Activated CD4-positive, alpha-beta T cell treated with anti-CD3 and anti-CD28 coated beads, Interleukin-2, amount 10 ng/mL, durations not matched to agents 7 days and 5 days (primary cell): Measurements from ENCODE around the gene B4GALT5. TPM values are rescaled to one million over a fixed set of nuclear protein-coding genes. Genes with fewer than 3 reads are reported as not detected.
"Not testable (repeated sequence)": the region's sequence is repeated elsewhere in the genome, so short reads cannot be mapped to it uniquely, and the experiment has no call there.

ENCODE experiments used
- CTCF ChIA-PET: fragments of 350-600 bp; sonication (Branson Sonifier 250); formaldehyde crosslinking; loops from one replicate; lab custom pipeline; 2021; ENCODE audit warnings: antibody characterized with exemption; lab: Charles Lee
- POLR2A ChIA-PET: fragments of 350-600 bp; sonication (Branson Sonifier 250); formaldehyde crosslinking; loops from one replicate; lab custom pipeline; 2021; ENCODE audit warnings: antibody characterized with exemption; lab: Charles Lee
- DNase-seq: peaks from one replicate; pipeline ENCODE4 v3.0.0-alpha.2; 2020
- H3K27ac Mint-ChIP-seq: one replicate; pipeline ENCODE4 v1.8.0; 2021; ENCODE audit warnings: mild to moderate bottlenecking, moderate library complexity, mixed read lengths
- H3K27me3 Mint-ChIP-seq: one replicate; pipeline ENCODE4 v1.8.0; 2021; ENCODE audit warnings: mixed read lengths
- H3K36me3 Mint-ChIP-seq: one replicate; pipeline ENCODE4 v1.8.0; 2021; ENCODE audit warnings: low read depth, mixed read lengths
- H3K4me1 Mint-ChIP-seq: one replicate; pipeline ENCODE4 v1.8.0; 2021; ENCODE audit warnings: mixed read lengths
- H3K4me3 Mint-ChIP-seq: one replicate; pipeline ENCODE4 v1.8.0; 2021; ENCODE audit warnings: mild to moderate bottlenecking, moderate library complexity, mixed read lengths
- H3K9me3 Mint-ChIP-seq: one replicate; pipeline ENCODE4 v1.8.0; 2021; ENCODE audit warnings: mixed read lengths
- total RNA-seq, 2 experiments: library from RNA; stranded (reverse); gene quantifications; one replicate each; pipeline ENCODE4 v1.2.3, GENCODE V29; 2021

B4GALT5 gene, protein sequence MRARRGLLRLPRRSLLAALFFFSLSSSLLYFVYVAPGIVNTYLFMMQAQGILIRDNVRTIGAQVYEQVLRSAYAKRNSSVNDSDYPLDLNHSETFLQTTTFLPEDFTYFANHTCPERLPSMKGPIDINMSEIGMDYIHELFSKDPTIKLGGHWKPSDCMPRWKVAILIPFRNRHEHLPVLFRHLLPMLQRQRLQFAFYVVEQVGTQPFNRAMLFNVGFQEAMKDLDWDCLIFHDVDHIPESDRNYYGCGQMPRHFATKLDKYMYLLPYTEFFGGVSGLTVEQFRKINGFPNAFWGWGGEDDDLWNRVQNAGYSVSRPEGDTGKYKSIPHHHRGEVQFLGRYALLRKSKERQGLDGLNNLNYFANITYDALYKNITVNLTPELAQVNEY
- 10 to 100 TPM; 11.2 to 14.3 TPM for total RNA-seq

DNA sequence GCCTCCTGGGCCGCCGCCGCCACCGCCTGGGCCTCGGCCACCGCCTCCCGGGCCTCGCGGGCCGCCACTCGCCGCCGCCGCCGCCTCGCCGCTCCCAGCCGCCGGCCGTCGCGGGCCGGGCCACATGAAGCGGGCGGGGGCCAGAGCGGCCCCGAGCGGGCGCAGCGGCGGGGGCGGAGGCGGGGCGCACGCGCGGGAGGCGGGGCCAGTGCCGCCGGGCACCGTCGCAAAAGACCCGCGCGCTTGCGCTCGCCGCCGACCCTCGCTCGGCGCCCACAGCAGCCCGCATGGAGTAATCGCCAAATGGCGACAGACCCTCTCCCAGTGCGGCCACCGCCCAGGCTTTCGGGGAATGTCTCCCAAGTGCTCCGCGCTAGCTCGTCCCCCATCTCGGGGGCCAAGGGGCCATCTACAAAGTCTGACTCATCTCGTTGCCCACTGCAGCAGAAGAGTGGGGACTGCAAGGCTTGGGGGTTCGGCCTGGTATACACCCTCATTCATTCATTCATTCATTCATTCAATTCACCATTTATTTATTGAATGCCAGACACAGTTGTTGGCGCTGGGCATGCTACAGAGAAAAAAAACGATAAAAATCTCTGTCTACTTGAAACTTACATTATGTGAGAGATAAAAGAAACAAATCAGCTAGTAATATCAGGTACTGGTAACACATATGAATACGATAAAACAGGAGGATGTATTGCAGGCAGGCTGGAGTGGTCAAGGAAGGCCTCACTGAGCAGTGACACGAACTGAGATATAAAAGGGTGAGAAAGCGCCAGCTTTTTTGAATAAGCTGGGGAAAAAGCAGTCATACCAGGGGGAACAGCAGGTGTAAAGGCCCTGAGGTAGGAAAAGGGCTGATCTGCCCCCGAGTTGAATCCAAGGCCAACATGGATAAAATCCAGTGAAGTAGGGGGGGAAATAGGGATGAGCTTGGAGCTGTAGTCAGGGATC is at the start of gene B4GALT5:
B4GALT5 (minus strand) TSS at position 126 of the 960 bp plus-strand sequence. CDS start 188 bp downstream, outside the sequence.
- ChIA-PET POLR2A (no interaction called here), CTCF (interaction anchor here (0.6 to 1.6 kb wide), 7 partner anchors 12 to 589 kb away, joined by 3 read pairs; no protein-coding TSS in a partner anchor)
- Mint-ChIP-seq H3K4me1 (peaks cover 32% of the 10 kb centered on the region), H3K36me3 (peaks cover 2% of the 10 kb centered on the region), H3K4me3 (peak within 1 kb of the TSS; percentile 87), H3K9me3 (no peaks in the 10 kb centered on the region), H3K27ac (peak within 1 kb of the TSS; percentile 82), H3K27me3 (no peaks in the 10 kb centered on the region)
- DNase-seq: peak; percentile 48

DNA sequence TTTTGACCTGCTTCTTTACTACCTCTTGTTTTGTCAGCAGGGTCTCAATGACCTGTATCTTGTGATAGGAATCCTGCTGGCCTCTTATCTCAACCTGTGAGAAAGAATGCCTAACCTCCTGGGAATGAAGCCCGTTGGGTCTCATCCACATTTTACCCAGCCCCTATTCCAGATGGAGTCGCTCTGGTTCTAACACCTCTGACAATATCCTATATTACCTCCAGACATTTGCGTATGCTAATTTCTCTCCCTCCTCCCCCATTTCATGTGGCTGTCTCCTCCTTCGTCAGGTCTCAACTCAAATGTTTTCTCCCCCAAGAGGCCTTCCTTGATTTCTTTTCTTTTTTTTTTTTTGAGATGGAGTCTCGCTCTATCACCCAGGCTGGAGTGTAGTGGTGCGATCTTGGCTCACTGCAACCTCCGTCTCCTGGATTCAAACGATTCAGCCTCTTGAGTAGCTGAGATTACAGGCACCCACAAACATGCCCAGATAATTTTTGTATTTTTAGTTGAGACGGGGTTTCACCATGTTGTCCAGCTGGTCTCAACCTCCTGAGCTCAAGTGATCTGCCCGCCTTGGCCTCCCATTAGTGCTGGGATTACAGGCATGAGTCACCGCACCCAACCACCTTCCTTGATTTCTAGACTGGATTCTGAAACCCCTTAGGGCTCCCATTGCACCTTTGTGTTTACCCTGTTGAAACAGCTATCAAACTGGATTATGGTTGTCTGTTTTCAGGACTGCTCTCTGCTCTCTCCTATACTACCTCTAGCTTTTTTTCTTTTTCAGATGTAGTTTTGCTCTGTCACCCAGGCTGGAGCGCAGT is 49.5 kb upstream of the B4GALT5 start:
- ChIA-PET POLR2A (no interaction called here), CTCF (interaction anchor here (0.7 to 1.2 kb wide), 2 partner anchors 26 to 59 kb away, joined by 3 to 5 read pairs; no protein-coding TSS in a partner anchor)
- H3K9me3 Mint-ChIP-seq: no peaks in the 10 kb centered on the region
- H3K27me3 Mint-ChIP-seq: peaks cover 71% of the 10 kb centered on the region
- H3K4me3 Mint-ChIP-seq: no peak overlapping the region
- H3K4me1 Mint-ChIP-seq: peaks cover 10% of the 10 kb centered on the region
- H3K36me3 Mint-ChIP-seq: peaks cover 2% of the 10 kb centered on the region
- DNase-seq: no peak
- H3K27ac Mint-ChIP-seq: no peak overlapping the region

DNA sequence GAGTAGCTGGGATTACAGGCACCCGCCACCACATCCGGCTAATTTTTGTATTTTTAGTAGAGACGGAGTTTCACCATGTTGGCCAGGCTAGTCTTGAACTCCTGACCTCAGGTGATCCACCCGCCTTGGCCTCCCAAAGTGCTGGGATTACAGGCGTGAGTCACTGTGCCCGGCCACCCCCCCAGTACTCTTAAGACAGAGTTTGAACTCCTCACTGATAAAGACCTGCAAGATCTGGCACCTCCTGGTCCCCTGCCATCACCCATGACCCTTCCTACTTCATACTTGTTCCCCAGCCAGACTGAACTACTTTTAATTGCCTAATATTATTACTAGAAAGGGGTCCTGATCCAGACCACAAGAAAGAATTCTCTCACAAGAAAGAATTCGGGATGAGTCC is 48.2 kb upstream of the B4GALT5 start:
- H3K36me3 Mint-ChIP-seq, H3K9me3 Mint-ChIP-seq, H3K4me3 Mint-ChIP-seq, DNase-seq, CTCF ChIA-PET, H3K4me1 Mint-ChIP-seq, H3K27ac Mint-ChIP-seq, POLR2A ChIA-PET: not testable (repeated sequence)
- peaks cover 72% of the 10 kb centered on the region for H3K27me3 Mint-ChIP-seq

DNA sequence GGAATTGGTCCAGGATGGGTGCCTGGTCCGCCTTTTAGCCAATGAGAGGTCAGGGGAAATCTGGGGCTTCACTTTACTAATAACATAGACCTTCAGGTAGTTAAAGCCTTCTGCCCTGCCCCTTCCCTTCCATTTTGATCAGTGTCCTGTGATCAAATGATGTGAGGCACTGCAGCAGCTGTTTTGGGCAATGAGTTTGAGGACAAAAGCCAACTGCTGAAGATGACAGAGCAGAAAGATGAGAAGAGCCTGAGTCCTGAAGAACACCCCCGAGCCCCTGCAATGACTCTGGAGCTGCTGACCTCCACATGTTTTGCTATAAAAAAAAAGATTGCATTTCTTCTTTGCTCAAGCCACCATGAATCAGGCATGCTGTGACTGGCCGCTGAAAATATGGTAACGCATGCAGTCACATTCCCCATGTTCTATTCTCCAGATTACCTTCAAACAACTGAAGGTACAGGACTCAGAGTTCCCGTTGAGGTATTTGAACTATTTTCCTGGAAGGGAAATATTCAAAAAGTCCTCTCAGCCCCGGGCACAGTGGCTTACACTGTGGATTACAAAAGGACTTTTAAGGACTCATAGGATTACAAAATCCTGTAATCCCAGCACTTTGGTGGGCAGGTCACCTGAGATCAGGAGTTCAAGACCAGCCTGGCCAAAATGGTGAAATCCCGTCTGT is 45.7 kb upstream of the B4GALT5 start:
- Mint-ChIP-seq H3K4me3 (no peak overlapping the region), H3K36me3 (no peaks in the 10 kb centered on the region), H3K27ac (no peak overlapping the region), H3K27me3 (peaks cover 66% of the 10 kb centered on the region), H3K9me3 (no peaks in the 10 kb centered on the region), H3K4me1 (peaks cover 3% of the 10 kb centered on the region)
- no peak for DNase-seq
- ChIA-PET POLR2A (no interaction called here), CTCF (no interaction called here)

DNA sequence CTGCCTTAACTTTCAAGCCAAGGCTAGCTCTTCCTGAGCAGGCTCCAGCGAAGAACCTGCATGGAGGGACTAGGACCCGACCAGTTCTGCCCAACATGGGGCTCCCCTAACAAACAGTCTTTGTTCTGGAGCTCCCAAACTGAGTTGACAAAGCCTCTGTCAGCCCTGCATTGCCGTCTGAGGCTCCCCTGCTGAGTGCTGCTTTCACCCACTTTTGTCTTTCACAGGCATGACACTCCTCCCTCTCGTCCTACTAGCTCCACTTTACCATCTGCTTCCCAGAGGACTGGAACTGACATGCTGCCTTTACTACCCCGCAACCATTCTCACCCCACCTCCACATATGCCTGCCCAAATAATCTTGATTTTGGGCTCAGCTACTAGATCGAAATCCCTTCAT is 45.1 kb upstream of the B4GALT5 start:
- CTCF ChIA-PET: no interaction called here
- POLR2A ChIA-PET: no interaction called here
- Mint-ChIP-seq H3K9me3 (no peaks in the 10 kb centered on the region), H3K36me3 (no peaks in the 10 kb centered on the region), H3K4me3 (no peak overlapping the region), H3K4me1 (peaks cover 3% of the 10 kb centered on the region), H3K27me3 (peaks cover 66% of the 10 kb centered on the region), H3K27ac (no peak overlapping the region)
- DNase-seq: no peak

DNA sequence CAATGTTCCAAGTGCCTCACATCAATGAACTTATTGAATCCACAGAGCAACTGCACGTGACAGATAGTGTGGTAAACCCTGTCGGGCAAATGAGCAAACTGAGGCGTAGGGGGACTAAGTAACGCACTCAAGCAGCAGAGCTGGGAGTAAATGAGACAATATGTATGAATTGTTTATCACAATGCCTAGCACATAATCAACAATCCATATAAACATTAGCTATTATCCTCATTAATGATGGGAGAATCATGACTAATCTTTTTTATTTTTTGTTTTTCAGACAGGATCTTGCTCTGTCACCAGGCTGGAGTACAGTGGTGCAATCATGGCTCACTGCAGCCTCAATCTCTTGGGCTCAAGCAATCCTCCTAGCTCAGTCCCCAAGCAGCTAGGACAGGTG is 43.9 kb upstream of the B4GALT5 start:
- H3K36me3 Mint-ChIP-seq: no peaks in the 10 kb centered on the region
- POLR2A ChIA-PET: no interaction called here
- no peak for DNase-seq
- no peaks in the 10 kb centered on the region for H3K9me3 Mint-ChIP-seq
- no peak overlapping the region for H3K4me3 Mint-ChIP-seq
- CTCF ChIA-PET: no interaction called here
- H3K4me1 Mint-ChIP-seq: peaks cover 3% of the 10 kb centered on the region
- no peak overlapping the region for H3K27ac Mint-ChIP-seq
- H3K27me3 Mint-ChIP-seq: peaks cover 62% of the 10 kb centered on the region

DNA sequence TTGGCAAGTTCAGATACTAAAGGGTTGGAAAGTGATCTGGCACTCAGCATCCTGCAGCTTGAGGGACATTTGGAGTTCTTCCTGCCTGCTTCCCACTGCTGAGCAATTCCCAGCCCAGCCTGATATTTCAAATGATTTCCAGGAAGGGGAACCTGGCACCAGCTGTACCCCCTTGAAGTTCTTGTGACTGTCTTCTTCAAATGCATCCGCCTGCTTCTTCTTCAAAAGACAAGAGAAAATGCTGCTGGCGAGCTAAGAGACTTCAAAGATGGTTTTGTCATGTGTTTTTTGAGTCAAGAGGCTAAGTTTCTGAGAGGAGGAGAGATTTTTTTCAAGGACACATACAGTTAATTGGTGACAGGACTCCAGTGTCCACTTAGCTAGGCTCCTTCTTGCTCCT is 42.6 kb upstream of the B4GALT5 start:
- Mint-ChIP-seq H3K4me1 (peaks cover 5% of the 10 kb centered on the region), H3K36me3 (no peaks in the 10 kb centered on the region), H3K4me3 (no peak overlapping the region), H3K9me3 (no peaks in the 10 kb centered on the region), H3K27me3 (peaks cover 60% of the 10 kb centered on the region), H3K27ac (no peak overlapping the region)
- ChIA-PET CTCF (no interaction called here), POLR2A (no interaction called here)
- no peak for DNase-seq

DNA sequence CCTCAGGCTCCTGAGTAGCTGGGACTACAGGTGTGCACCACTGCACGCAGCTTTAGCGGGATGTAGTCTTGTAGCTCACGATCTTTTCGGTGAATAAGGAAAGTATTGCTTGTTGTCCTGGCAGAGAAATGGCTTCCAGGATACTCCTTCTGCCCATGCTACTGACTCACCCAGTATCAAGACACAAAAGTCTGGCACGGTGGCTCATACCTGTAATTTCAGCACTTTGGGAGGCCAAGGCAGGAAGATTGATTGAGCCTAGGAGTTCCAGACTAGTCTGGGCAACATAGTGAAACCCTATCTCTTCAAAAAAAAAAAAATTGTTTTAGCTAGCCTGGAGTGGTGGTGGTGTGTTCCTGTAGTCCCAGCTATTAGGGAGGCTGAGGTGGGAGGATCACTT is 40.9 kb upstream of the B4GALT5 start:
- no peak for DNase-seq
- H3K4me1 Mint-ChIP-seq: peaks cover 14% of the 10 kb centered on the region
- H3K9me3 Mint-ChIP-seq: no peaks in the 10 kb centered on the region
- H3K36me3 Mint-ChIP-seq: no peaks in the 10 kb centered on the region
- CTCF ChIA-PET: interaction anchor here (1.1 to 1.2 kb wide), 3 partner anchors 14 to 97 kb away, joined by 3 to 6 read pairs (median 3); no protein-coding TSS in a partner anchor
- H3K27ac Mint-ChIP-seq: no peak overlapping the region
- POLR2A ChIA-PET: no interaction called here
- no peak overlapping the region for H3K4me3 Mint-ChIP-seq
- H3K27me3 Mint-ChIP-seq: peaks cover 56% of the 10 kb centered on the region

DNA sequence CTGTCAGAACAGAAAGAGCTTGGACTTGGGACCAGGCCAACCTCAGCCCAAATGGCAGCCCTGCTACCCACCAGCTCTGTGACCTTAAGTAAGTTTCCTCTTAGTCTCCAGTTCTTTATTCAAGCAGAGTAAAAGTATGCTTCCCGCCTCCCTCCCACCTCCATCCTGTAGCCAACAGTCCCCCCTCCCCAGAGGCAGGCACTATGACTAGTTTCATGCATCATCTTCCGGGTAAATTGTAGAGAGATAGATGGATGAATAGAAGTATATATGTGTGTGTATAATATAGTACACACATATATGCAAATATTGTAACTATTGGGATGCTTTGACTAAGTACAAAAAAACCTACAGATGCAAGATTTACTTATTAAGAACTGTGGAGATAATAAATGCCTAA is 39.5 kb upstream of the B4GALT5 start:
- Mint-ChIP-seq H3K9me3 (no peaks in the 10 kb centered on the region), H3K4me3 (no peak overlapping the region), H3K27ac (no peak overlapping the region), H3K36me3 (no peaks in the 10 kb centered on the region), H3K4me1 (peaks cover 14% of the 10 kb centered on the region), H3K27me3 (peaks cover 54% of the 10 kb centered on the region)
- DNase-seq: no peak
- ChIA-PET CTCF (interaction anchor here (1.4 kb wide), 1 partner anchor 39 kb away, joined by 3 read pairs; no protein-coding TSS in a partner anchor), POLR2A (no interaction called here)

DNA sequence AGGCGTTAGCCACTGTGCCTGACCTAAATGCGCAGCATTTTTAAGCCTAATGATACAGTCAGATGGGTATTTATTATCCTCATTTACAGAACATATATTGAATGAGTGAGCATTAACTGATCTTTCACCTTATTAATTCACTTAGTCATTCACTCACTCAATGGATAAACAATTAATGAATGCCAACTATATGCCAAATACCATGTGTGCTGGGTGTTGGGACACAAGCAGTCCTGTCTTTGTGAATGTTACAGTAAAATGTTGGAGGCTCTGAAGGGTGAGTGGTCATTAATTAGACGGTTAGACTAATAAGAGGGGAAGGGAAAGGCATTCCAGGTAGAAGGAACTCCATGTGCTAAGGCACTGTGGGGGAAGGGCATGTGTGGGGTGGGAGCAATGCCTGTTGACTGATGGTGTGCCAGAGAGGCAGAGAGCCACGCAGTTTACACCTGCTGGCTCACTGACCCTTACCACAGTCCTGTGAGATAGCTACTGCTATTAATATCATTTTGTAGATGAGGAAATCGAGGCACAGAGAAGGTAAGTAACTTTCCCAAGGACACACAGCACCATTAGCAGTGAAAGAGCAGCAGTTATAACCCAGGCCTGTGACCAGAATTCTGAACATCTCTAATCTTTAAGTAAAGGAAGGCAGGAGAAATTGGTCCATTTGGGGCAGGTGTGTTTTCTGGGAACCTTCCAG is 38.7 kb upstream of the B4GALT5 start:
- H3K27me3 Mint-ChIP-seq: peaks cover 50% of the 10 kb centered on the region
- CTCF ChIA-PET: interaction anchor here (1.4 kb wide), 1 partner anchor 38 kb away, joined by 3 read pairs; no protein-coding TSS in a partner anchor
- DNase-seq: no peak
- H3K4me1 Mint-ChIP-seq: peaks cover 14% of the 10 kb centered on the region
- no peaks in the 10 kb centered on the region for H3K9me3 Mint-ChIP-seq
- no peaks in the 10 kb centered on the region for H3K36me3 Mint-ChIP-seq
- no peak overlapping the region for H3K27ac Mint-ChIP-seq
- H3K4me3 Mint-ChIP-seq: no peak overlapping the region
- POLR2A ChIA-PET: no interaction called here

DNA sequence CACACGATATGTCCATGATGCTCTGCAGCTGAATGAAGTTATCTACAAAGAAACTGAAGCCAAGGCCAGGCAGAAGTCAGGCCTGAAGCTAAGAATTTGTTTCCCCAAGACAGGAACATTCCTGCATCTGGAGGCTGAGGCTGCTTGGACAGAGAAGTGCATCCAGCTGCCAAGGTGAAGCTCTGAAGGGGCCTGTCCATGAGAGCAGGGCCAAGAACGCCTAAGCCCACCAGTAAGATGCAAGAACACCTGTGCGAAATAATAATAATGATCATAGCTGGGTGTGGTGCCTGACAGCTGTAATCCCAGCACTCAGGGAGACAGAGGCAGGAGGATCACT is 37.7 kb upstream of the B4GALT5 start:
- Mint-ChIP-seq H3K27ac (no peak overlapping the region), H3K4me3 (no peak overlapping the region), H3K36me3 (no peaks in the 10 kb centered on the region), H3K27me3 (peaks cover 40% of the 10 kb centered on the region), H3K9me3 (no peaks in the 10 kb centered on the region), H3K4me1 (peaks cover 14% of the 10 kb centered on the region)
- no peak for DNase-seq
- ChIA-PET CTCF (interaction anchor here (0.7 to 1.2 kb wide), 2 partner anchors 10 to 141 kb away, joined by 3 read pairs; no protein-coding TSS in a partner anchor), POLR2A (no interaction called here)
